Measurements from ENCODE around the gene PHACTR2.
"Not testable (repeated sequence)": the region's sequence is repeated elsewhere in the genome, so short reads cannot be mapped to it uniquely, and the experiment has no call there.

The PHACTR2 gene

DNA sequence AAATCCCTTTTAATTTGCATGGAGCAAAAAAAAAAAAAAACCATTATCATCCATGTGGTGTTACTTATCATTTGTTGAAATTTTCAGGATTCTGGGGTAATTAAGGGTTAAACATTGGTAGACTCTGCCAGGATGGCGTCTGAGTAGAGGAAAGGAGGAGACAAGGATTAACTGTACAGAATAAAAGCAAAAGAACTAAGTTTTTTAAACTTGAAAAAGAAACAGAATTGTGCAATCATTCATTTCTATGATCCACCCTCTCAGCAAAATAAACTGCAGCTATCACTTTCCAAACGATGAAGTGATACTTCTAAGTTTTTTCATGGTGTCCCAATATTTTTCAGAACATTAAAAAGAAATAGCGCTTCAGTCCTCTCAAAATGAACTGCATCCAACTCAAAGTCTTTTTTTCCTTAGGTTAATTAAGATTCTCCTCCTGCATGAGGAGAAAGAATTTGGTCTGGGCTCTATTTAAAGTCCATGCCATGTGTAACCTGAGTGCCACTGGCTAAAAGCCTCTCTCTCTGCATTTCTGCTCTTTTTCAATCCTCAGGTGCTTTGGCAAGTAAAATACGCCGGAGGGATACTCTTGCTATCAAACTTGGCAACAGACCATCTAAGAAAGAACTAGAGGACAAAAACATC lies 95.9 kb downstream of the PHACTR2 start:
- DNase-seq = no peak

DNA sequence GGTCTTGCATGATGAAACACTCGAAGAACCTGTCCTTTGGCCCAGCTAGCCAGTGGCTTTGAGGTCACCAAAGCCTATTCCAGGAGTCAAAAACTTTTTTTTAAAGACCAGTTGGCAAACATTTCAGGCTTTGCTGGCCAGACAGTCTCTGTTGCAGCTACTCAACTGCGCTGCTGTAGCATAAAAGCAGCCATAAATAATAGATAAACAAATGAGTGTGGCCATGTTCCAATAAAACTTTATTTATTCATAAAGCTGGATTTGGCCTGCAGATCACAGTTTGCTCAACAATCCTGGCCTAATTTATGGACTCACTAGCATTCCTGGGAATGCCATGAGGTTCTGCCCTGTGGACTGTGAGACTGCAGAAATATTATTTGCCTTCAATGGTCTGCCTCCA lies 96.6 kb downstream of the PHACTR2 start:
- DNase-seq = no peak

DNA sequence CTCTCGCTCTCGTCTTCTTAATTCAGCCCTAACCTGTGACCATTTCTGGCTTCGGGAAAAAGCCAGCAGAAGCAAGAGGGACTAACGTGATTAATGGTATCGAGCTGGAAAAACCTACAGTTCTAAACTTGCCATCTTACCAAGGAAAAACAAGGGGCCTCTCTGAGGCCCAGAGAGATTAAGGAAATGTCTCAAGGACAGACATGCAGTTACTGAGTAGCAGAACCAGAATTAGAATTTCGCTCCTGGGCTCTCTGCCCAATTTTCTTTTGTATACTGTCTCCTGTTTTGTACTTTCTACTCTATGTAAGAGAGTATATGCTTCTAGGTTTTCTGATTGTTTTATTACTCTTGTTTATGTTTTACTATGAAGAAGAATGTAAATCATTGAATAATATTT lies 97.6 kb downstream of the PHACTR2 start:
- DNase-seq = peak; percentile 4

DNA sequence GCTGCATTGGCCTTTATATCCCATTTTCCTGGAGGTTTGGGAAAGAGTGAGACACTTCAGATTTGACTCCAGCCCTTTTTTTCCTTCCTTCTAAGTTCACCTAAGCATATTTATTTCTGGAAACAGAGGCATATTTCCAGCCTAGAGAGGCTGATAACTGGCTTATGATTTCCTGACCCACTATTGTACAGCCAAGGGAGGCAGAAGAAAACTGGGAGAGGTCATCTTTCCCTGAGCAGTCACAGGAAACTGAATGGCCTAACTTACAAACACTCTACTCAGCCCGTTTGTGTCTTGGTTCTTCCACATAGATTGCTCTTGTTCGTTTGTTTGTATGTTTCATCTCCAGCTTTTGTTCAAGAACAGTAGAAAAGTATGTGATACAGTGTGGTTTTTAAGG lies 101.2 kb downstream of the PHACTR2 start:
- no peak for DNase-seq

DNA sequence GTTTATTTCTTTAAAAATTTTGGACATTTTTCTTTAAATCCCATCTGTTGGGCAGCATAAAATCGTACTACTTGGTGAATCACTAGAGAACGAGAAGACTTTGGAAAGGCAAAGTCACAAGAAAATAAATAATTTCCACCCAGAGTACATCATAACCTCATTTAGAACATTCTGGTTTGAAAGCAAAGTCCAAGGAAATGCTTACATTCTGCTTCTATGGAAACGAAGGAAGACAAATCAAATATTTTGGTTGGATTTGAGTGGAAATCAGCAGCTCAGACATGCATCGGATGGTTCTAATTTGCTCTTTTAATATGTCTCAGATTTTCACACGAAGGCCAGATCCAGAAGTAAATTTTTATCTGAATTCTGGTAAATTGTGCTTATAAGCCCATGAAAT lies 104.7 kb downstream of the PHACTR2 start:
- DNase-seq = no peak

DNA sequence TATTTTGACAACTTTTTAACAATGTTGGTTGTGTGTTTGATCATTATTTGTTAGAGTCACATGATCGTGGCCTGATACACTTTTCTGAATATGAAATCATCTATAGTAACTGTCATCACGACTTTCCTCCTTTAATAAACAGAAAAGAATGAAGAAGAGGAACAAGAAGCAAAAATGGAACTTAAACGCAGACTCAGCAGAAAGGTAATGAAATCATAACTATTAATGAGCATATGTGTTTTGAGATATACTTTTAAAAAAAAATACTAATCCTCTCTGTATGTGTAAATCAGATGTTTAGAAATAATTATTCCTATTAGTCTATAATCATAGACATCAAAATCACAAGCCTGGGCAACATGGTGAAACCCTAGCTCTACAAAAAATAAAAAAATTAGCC lies 105.3 kb downstream of the PHACTR2 start:
- DNase-seq = no peak

DNA sequence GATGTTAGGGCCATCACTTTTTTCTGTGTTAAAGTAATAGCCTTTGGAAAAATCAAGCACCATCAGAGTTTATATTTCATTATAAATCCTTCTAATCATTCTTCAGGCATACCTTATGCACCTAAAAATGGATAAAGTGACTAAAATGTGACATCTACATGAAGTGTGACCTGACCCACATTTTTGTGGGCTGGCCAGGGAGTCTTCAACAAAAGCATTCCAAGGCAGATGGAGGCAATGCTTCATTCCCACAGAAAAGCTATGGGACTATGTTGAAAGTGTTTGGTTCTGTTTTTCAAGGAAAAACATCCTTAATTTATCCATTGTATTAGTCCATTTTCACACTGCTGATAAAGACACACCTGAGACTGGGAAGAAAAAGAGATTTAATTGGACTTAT lies 106.6 kb downstream of the PHACTR2 start:
- DNase-seq = no peak

DNA sequence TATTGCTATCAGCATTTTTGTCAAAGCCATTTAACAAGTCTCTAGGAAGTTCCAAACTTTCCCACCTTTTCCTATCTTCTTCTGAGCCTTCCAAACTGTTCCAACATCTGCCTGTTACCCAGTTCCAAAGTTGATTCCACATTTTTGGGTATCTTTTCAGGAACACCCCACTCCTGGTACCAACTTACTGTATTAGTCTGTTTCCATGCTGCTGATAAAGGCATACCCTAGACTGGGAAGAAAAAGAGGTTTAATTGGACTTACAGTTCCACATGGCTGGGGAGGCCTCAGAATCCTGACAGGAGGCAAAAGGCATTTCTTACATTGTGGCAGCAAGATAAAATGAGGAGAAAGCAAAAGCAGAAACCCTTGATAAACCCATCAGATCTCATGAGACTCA lies 108.6 kb downstream of the PHACTR2 start:
- DNase-seq = not testable (repeated sequence)

DNA sequence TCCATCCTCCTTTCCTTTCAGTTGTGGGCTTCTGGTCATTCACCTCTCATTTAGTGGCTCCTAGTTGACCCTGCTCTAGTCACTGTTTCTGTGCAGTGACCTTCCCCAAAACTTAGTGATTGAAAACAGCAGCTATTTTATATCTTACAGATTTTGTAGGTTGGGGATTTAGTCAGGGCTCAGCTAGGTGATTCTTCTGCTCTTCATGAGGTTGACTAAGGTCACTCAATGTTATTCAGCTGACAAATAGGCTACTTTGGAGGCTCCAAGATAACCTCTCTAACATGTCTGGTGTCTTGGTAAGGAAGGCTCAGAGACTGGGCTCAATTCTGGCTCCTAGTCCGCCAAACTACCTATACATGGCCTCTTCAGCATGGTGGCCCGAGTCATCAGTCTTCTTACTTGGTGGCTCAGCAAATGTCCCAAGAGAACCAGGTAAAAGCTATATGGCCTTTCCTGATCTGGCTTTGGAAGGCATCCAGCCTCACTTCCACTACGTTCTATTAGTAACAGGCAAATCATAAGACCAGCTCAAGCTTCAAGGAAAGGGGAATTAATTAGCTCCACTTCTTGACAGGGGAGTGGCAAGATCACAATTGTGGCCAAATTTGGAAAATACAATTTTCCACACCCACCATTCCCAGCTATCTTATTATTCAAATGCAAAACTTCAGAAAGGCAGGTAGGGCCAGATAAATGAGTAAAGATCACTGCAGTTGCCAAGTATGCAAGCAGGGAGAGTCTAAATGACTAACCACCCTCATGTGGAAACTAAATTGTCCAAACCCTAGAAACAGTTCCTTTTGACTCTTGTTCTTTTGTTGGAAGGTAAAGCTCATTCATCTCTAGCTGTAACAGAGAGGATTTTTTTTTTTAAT lies 114.9 kb downstream of the PHACTR2 start:
- no peak for DNase-seq

DNA sequence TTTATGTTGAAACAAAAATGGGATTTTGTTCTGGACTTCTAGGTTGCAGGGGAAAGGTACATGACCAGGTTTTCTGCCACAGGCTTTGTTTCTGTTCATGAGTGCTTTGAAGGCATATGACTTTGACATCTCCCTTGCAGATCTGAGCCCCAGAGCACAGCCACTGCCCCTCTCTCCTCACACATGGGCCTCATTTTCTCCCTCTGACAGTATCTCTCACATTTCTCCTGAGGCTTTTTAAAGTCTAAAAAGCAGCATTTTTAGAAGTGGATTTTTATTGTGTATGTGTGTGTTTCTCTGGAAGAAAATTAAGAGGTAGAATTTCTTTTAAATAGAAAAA lies 115.5 kb downstream of the PHACTR2 start:
- DNase-seq = no peak

DNA sequence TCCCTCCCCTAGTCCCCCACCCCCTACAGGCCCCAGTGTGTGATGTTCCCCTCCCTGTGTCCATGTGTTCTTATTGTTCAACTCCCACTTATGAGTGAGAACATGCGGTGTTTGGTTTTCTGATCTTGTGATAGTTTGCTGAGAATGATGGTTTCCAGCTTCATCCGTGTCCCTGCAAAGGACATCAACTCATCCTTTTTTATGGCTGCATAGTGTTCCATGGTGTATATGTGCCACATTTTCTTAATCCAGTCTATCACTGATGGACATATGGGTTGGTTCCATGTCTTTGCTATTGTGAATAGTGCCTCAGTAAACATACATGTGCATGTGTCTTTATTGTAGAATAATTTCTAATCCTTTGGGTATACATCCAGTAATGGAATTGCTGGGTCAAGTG lies 118.8 kb downstream of the PHACTR2 start:
- not testable (repeated sequence) for DNase-seq

DNA sequence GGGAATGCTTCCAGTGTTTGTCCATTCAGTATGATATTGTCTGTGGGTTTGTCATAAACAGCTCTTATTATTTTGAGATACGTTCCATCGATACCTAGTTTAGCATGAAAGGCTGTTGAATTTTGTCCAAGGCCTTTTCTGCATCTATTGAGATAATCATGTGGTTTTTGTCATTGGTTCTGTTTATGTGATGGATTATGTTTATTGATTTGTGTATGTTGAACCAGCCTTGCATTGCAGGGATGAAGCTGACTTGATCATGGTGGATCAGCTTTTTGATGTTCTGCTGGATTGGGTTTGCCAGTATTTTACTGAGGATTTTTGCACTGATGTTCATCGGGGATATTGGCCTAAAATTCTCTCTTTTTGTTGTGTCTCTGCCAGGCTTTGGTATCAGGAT lies 120.7 kb downstream of the PHACTR2 start:
- DNase-seq = not testable (repeated sequence)

DNA sequence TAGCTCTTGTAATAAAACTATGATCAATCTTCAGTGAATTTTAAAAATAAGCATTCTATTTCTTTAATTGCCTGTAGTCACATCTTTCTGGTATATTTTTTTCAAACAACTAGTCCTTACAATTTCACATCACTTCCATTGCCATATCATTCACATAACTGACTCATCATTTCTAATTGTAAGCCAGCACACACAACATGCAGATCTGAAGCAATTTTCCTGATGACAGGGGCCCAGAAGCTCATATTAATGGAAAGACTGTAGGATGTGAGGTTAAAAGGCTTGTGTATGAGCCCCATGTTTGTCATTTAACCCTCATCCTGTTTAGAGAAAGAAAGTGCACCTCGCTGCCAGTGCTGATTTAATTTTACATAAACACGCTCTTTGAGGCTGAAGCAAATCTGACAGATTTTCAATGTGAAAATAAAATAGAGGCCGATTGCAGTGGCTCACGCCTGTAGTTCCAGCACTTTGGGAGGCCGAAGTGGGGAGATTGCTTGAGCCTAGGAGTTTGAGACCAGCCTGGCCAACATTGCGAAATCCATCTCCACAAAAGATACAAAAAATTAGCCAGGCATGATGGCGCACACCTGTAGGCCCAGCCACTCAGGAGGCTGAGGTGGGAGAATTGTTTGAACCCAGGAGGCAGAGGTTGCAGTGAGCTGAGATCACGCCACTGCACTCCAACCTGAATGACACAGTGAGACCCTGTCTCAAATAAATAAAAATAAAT lies 125.2 kb downstream of the PHACTR2 start:
- DNase-seq = no peak

DNA sequence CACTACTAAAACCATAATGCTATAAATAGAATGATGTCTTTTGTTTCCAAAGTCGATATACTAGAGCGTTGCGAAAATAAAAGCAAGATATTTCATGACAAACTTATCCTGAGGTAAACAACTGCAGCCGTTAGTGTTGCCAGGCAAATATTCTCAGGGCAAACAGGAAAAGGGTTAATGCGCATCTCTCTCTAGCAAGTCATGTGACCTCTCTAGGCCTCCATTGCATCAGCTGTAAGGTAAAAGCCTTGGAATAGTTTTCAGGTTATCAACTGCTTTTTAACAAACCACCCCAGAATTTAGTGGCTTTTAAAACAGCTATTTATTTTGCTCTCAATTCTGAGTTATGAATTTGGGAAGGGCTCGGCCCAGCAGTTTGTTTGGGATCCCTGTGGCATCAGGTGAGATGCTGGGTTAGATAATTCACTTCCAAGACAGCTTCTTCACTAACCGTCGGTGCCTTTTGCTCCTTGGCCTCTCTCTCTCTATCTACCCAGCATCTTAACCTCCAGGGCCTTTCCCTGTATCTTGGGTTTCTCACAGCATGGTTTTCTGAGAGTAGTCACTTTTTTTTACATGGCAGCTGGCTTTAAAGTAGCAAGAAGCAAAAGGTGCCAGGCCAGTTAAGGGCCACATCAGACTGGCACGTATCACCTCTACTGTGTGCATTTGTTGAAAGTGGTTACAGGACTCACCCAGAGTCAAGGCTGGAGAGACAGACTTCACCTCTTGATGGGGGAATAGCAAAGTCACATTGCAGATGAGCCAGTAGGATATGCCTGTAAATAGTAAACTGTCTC lies 126.2 kb downstream of the PHACTR2 start:
- no peak for DNase-seq

DNA sequence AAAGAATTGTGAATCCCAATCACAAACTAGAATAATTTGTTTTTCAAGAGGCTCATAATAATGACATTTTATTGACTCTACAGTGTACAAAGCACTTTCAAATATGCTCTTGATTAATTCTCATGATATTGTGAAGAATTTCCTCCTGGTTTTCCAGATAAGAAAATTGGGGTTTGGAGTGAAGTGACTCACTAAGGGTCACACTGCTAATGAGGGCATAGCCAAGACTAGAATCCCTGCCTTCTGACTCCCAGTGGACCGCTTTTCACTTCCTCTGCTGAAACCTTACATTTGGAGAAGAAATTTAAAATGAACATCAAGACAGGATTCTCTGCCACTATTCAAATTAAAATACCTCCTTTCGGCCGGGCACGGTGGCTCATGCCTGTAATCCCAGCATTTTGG lies 127.1 kb downstream of the PHACTR2 start:
- DNase-seq = no peak

DNA sequence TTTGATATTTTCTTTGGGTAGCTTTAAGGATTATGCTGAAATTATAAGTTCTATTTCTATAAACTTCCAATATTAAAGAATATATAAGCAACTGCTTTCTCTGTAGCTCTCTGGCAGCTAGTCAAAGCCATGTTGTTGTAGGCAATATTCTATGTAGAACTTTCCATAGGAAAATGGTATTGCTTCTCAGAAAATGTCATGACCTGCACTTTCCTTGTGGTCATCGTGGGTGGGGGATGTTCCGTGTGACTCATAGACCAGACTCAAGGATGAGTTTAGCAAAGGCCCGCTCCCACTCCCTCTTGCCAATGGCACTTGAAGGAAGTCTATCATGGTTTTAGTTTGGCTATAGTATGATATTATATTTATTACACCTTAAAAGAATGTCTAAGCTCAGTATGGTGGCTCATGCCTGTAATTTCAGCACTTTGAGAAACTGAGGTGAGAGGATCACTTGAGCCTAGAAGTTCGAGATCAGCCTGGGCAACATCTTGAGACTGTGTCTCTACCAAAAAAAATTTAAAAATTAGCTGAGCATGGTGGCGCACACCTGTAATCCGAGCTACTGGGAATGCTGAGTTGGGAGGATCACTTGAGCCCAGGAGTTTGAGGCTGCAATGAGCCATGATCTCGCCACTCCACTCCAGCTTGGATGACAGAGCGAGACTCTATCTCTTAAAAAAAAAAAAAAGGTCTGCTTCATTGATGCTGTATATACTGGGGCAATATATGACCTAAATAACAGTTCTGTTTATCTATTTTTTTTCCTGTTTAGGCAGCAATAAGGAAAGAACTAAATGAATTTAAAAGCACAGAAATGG lies 128.7 kb downstream of the PHACTR2 start:
- DNase-seq = no peak

DNA sequence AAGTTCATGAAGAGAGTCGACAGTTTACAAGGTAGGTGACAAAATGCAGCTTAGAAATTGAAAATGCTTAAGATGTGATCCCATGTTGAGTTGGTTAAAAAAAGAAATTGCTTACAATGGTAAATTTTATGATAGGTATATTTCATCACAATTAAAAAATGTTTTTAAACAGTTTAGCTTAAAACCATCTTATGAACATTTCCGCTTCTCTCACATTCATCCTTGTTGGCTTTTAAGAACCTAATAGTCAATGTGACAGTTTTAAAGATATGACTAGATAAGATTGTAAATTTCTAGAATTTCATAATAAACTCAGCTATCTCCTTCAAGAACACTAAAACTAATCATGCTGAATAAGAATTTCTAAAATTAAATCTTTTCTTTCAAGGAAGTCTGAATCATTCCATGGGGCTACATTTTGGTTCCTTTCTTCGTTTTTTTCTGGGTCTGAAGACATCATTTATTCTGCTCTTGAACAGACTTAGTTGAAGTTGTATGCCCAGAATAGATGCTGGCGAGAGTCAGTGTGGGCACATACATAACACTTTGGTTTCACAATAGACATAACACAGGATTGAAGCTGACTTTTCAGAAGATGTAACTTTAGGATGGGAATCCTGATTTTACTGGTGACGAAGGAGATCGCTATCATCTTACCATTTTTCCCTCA lies 129.5 kb downstream of the PHACTR2 start:
- DNase-seq = no peak

DNA sequence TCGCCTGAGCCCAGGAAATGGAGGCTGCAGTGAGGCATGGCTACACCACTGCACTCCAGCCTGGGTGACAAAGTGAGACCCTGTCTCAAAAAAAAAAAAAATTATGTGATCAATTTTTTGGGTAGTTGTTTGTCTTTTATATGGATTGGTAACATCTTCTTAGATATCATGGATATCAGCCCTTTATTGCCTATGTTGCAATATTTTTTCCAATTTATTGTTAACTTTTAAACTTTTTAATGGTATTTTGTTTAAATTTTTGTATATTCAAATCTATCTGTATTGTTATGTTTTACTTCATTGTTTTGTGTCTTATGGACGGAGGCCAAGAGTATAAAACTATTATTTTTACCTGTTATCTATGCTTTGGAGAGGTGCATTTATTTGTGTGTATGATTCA lies 133.0 kb downstream of the PHACTR2 start:
- no peak for DNase-seq

DNA sequence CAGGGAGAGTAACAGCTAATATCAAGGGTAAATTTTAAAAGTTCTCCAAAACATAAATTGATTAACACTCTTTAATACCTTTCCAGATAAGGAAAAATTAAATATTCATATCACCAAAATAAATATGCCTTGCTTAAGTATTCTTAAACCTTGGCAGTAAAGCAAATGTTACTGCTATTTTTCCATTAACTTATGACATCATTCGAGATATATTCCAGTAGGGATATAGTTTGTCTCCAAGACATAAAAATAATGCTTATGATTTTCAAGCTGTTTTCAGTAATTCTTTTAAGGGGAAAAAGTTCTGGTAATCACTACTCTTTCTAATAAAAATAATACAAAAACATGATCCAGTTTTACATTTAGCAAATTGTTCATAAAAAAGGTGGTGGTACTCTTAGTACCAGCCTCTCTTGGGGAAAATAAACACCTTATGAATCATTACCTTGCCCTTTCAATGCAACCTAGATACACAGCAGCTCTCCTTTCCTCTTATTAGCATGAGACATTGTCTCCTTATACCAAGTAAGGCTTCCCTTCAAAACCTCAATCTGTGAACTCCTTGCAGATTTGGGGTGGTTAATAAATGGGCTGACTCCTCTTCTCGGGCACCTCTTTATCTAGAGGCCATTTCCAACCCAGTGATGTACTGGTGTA lies 133.9 kb downstream of the PHACTR2 start:
- no peak for DNase-seq

DNA sequence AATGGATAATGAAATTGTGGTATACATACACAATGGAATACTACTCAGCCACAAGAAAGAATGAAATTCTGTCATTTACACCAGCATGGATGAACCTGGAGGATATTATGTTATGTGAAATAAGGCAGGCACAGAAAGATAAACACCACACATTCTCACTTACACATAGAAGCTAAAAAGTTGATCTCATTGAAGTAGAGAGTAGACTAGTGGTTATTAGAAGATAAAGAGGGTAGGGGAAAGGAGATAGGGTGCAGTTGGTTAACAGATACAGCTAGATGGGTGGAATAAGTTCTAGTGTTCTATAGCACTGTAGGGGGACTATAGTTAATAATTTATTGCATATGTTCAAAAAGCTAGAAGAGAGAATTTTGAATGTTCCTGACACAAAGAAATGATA lies 139.9 kb downstream of the PHACTR2 start:
- no peak for DNase-seq

DNA sequence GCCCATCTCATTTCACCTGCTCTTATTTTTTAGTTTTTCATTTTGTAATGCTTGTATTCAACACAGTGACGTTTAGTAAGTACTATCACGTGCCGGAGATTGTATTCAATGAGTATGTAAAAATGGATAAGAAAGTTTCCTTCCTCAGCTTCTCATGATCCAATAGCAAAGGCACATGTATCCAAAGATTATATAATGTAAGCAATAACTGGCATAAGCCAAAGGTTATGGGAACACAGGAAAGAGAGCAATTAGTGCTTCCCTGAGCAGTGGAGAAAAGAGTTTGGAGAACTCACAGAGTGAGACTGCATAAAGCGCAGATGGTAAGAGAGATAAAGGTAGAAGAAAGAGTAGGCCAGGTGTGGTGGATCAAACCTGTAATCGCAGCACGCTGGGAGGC lies 143.6 kb downstream of the PHACTR2 start:
- no peak for DNase-seq
